ENCODE data around the gene CTAGE4. TPM values are rescaled to one million over a fixed set of nuclear protein-coding genes. Genes with fewer than 3 reads are reported as not detected.
"Not testable (repeated sequence)": the region's sequence is repeated elsewhere in the genome, so short reads cannot be mapped to it uniquely, and the experiment has no call there.

Gene CTAGE4
- total RNA-seq, 4 donors from 2014 or later = 1.5 to 8.6 (median 3.9) TPM

DNA sequence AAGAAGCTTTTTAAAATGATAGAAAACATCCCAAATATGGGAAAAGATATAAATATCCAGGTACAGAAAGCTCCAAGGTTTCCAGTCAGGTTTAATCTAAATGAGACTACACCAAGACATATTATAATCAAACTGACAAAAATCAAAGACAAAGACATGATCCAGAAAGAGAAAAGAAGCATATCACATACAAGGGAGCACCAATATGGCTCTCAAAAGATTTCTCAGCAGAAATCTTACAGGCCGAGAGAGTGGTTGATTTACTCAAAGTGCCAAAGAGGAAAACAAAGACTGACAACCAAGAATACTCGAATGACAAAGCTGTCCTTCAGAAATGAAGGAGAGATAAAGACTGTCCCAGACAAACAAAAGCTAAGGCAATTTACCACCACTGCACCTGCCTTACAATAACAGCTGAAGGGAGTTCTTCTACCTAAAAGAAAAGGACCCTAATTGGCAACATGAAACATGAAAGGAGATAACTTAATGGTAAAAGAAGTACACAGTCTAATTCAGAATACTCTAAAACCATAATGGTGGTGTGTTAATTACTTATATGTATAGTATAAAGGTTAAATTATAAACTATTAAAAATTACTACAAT lies 34.9 kb upstream of the CTAGE4 start:
- intact Hi-C loops (cut with DNase I) = no loop called here
- H3K9me3 ChIP-seq = peaks cover 0 to 28% (median 15%) of the 10 kb centered on the region in 3 donors
- H3K36me3 ChIP-seq = no peaks in the 10 kb centered on the region
- DNase-seq = no peak
- H3K27me3 ChIP-seq = no peaks in the 10 kb centered on the region
- H3K4me1 ChIP-seq = no peaks in the 10 kb centered on the region
- H3K4me3 ChIP-seq = no peak overlapping the region
- WGBS, 2 donors = 67 to 76% methylated on average over 2 of the region's 2 CpGs
- TF ChIP-seq, protein P1, sequence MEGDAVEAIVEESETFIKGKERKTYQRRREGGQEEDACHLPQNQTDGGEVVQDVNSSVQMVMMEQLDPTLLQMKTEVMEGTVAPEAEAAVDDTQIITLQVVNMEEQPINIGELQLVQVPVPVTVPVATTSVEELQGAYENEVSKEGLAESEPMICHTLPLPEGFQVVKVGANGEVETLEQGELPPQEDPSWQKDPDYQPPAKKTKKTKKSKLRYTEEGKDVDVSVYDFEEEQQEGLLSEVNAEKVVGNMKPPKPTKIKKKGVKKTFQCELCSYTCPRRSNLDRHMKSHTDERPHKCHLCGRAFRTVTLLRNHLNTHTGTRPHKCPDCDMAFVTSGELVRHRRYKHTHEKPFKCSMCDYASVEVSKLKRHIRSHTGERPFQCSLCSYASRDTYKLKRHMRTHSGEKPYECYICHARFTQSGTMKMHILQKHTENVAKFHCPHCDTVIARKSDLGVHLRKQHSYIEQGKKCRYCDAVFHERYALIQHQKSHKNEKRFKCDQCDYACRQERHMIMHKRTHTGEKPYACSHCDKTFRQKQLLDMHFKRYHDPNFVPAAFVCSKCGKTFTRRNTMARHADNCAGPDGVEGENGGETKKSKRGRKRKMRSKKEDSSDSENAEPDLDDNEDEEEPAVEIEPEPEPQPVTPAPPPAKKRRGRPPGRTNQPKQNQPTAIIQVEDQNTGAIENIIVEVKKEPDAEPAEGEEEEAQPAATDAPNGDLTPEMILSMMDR (IDR thresholded peaks at IDR 0.05) = no peak
- TF ChIP-seq POLR2A (IDR thresholded peaks at IDR 0.05) = no peak
- no peak overlapping the region for H3K27ac ChIP-seq

DNA sequence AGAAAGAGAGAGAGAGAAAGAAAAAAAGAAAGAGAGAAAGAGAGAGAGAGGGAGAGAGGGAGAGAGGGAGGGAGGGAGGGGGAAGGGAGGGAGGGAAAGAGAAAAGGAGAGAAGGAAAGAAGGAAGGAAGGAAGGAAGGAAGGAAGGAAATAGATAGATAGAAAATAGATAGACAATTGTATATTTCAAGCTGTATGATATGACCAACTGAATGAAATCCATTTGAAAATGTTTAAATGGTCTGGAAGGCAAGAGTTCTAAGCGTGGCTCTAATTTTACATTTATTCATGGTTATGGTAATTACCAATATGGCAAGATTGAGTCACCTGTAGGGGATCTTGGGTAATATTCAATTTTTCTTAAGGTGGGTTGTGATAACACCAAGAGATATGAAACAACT lies 24.4 kb upstream of the CTAGE4 start:
- Histone ChIP-seq H3K36me3 (no peaks in the 10 kb centered on the region), H3K4me1 (no peaks in the 10 kb centered on the region), H3K27me3 (no peaks in the 10 kb centered on the region), H3K4me3 (no peak overlapping the region), H3K27ac (no peak overlapping the region), H3K9me3 (no peaks in the 10 kb centered on the region)
- 87 to 100% methylated on average over 1 of the region's 1 CpG for WGBS, 2 donors
- TF ChIP-seq POLR2A (IDR thresholded peaks at IDR 0.05) = no peak
- TF ChIP-seq, protein P1 (IDR thresholded peaks at IDR 0.05) = no peak
- no peak for DNase-seq
- intact Hi-C loops (cut with DNase I) = no loop called here

DNA sequence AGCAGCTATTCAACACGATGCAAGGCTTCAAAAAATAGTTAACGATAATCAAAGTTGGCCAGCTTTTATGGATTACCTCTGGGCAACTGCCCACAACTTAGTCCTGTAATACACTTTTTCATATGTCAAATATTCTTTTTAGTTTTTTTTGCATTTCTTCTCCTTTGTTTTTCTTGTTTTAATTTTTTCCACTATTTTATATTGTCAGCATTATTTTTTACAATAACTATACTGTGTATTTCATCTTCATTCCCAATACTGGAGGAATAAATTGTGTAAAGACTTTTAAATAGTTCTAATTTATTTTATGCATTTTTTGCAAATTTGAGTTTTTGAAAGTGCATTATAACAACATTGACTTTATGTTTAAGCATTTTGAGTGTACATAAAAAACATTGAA lies 18.5 kb upstream of the CTAGE4 start:
- no peak overlapping the region for H3K27ac ChIP-seq
- WGBS, 2 donors = 73 to 74% methylated on average over 2 of the region's 2 CpGs
- DNase-seq = no peak
- H3K4me1 ChIP-seq = no peaks in the 10 kb centered on the region
- TF ChIP-seq, protein P1 (IDR thresholded peaks at IDR 0.05) = no peak
- TF ChIP-seq POLR2A (IDR thresholded peaks at IDR 0.05) = no peak
- intact Hi-C loops (cut with DNase I) = no loop called here
- H3K4me3 ChIP-seq = no peak overlapping the region
- no peaks in the 10 kb centered on the region for H3K27me3 ChIP-seq
- no peaks in the 10 kb centered on the region for H3K9me3 ChIP-seq
- no peaks in the 10 kb centered on the region for H3K36me3 ChIP-seq

DNA sequence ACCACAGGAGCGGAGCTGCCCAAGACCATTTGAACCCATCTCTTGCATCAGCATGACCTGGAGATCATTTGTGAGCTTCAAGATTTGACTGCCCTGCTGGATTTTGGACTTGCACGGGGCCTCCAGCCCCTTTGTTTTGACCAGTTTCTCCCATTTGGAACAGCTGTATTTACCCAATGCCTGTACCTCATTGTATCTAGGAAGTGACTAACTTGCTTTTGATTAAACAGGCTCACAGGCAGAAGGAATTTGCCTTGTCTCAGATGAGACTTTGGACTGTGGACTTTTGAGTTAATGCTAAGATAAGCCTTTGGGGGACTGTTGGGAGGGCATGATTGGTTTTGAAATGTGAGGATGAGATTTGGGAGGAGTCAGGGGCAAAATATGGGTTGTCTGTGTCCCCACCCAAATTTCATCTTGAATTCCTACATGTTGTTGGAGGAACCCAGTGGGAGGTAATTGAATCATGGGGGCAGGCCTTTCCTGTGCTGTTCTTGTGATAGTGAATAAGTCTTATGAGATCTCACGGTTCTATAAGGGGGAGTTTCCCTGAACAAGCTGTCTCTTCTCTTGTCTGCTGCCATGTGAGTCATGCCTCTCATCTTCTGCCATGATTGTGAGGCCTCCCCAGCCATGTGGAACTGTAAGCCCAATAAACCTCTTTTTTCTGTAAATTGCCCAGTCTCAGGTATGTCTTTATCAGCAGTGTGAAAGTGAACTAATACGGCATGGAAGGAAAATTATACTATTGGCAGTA lies 11.5 kb upstream of the CTAGE4 start:
- H3K27ac ChIP-seq; H3K27me3 ChIP-seq; H3K4me1 ChIP-seq; H3K9me3 ChIP-seq; intact Hi-C loops (cut with DNase I); H3K4me3 ChIP-seq; DNase-seq; H3K36me3 ChIP-seq: not testable (repeated sequence)
- 66 to 68% methylated on average over 3 to 4 of the region's 4 CpGs for whole genome bisulfite sequencing, 2 donors

DNA sequence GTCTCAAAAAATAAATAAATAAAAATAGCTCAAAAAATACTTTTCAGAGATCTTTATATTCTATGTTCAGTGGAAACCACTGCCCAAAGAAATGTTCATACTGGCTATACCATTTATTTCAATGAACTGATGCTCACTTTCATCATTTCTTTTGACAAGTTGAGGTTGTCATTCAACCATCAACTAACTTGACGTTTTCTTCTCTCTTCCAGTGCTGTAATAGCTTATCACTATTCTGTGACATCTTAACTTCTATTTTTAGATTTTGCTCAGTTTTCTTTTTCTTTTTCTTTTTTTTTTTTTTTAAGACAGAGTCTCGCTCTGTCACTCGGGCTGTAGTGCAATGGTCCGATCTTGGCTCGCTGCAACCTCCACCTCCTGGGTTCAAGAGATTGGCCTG lies 8.7 kb upstream of the CTAGE4 start:
- no peaks in the 10 kb centered on the region for H3K36me3 ChIP-seq
- intact Hi-C loops (cut with DNase I) = no loop called here
- H3K4me3 ChIP-seq = no peak overlapping the region
- no peak for DNase-seq
- no peak overlapping the region for H3K27ac ChIP-seq
- H3K27me3 ChIP-seq = no peaks in the 10 kb centered on the region
- 90 to 95% methylated on average over 4 to 5 of the region's 5 CpGs for WGBS, 2 donors
- TF ChIP-seq POLR2A (IDR thresholded peaks at IDR 0.05) = no peak
- TF ChIP-seq, protein P1 (IDR thresholded peaks at IDR 0.05) = no peak
- no peaks in the 10 kb centered on the region for H3K4me1 ChIP-seq
- peaks cover 0 to 4% (median 0%) of the 10 kb centered on the region in 3 donors for H3K9me3 ChIP-seq

Data from esophagus squamous epithelium (tissue), 5 donors.